ENCODE results near the gene NDUFAF7. TPM values are rescaled to one million over a fixed set of nuclear protein-coding genes. Genes with fewer than 3 reads are reported as not detected.

NDUFAF7 gene
- total and polyA plus RNA-seq, 10 of the 15 experiments (the other 5 are each of a cell fraction or from before 2014, with no cell fraction given) = 16.6 to 39.5 (median 24.3) TPM

DNA sequence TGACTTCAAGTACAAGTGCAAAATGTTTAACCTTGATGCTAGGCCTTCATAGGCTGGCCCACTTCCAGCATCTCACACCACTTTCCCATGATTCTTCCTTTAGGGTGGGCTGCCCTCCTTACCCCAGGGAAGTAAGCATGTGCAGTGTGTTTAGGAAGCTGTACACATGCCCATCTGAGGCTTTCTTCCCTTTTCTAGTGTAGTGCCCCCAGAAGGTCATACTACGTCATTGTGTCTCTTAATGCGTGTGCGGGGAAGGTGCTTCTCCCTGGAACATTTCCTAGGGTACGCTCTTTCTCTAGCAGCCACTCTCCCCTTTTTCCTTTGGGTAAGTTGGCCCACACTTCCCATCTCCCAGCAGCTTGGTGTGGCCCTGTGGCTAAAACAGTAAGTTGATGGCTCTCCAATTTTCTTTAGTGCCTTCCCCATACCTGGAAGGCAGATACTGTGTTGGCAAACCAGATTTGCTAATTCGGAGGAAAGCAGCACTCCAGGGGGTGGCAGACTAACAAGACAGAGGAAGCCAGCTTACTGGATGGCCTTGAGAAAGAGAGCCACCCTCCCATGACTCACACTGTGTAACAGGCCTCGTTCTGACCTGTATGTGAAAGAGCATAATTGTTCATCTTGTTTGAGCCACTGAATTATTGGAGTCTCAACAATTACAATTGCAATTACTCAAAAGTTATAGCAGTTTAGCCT is 41.9 kb upstream of the NDUFAF7 start (continued):
- TF ChIP-seq, protein P1, sequence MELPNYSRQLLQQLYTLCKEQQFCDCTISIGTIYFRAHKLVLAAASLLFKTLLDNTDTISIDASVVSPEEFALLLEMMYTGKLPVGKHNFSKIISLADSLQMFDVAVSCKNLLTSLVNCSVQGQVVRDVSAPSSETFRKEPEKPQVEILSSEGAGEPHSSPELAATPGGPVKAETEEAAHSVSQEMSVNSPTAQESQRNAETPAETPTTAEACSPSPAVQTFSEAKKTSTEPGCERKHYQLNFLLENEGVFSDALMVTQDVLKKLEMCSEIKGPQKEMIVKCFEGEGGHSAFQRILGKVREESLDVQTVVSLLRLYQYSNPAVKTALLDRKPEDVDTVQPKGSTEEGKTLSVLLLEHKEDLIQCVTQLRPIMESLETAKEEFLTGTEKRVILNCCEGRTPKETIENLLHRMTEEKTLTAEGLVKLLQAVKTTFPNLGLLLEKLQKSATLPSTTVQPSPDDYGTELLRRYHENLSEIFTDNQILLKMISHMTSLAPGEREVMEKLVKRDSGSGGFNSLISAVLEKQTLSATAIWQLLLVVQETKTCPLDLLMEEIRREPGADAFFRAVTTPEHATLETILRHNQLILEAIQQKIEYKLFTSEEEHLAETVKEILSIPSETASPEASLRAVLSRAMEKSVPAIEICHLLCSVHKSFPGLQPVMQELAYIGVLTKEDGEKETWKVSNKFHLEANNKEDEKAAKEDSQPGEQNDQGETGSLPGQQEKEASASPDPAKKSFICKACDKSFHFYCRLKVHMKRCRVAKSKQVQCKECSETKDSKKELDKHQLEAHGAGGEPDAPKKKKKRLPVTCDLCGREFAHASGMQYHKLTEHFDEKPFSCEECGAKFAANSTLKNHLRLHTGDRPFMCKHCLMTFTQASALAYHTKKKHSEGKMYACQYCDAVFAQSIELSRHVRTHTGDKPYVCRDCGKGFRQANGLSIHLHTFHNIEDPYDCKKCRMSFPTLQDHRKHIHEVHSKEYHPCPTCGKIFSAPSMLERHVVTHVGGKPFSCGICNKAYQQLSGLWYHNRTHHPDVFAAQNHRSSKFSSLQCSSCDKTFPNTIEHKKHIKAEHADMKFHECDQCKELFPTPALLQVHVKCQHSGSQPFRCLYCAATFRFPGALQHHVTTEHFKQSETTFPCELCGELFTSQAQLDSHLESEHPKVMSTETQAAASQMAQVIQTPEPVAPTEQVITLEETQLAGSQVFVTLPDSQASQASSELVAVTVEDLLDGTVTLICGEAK (IDR thresholded peaks at IDR 0.05; ENCODE audit: borderline replicate concordance) = no peak
- no peak for TF ChIP-seq RB1 (IDR thresholded peaks at IDR 0.05; ENCODE audit: borderline replicate concordance)
- no peak for TF ChIP-seq HDAC6 (IDR thresholded peaks at IDR 0.05; ENCODE audit: unreplicated experiment)

DNA sequence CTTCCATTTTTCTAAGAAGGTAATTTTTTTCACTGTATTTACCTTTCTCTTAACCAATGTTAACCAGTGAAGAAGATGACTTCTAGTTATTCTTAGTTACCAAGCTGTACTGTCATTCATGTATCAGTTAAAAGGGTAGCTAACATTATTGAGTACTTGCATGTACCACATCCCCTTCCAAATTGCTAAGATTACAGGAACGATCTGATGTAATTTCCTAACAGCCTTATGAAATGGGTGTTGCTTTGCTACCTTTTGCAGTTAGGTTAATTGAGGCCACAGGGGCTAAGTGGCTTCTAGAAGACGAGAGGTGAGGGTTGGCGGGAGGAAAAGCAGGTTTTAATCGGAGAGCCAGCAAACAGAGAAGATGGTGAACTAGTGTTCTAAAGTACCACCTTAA is 41.2 kb upstream of the NDUFAF7 start:
- FAIRE-seq (no peak), DNase-seq (ENCODE audit: low read depth, low spot score) (no peak), ATAC-seq (no peak)
- no peaks in the 10 kb centered on the region for H4K20me1 ChIP-seq (ENCODE audit: control insufficient read depth, insufficient read depth)
- ChIA-PET SMC1A (ENCODE audit: uncharacterized antibody, unreplicated experiment) (no interaction called here), CTCF (interaction anchor here (0.8 to 2.8 kb wide), 2 partner anchors 10 to 21 kb away, joined by 3 to 10 read pairs; no protein-coding TSS in a partner anchor), RAD21 (ENCODE audit: unreplicated experiment) (no interaction called here), POLR2A (no interaction called here)
- no peak overlapping the region for H3K4me2 ChIP-seq (ENCODE audit: control insufficient read depth, insufficient read depth)
- no peaks in the 10 kb centered on the region for H3K79me2 ChIP-seq (ENCODE audit: control insufficient read depth, insufficient read depth, low read length)
- H3K27me3 ChIP-seq (replicated peaks in 1 of 2; ENCODE audit: control insufficient read depth in 2 of 2, insufficient read depth in 2 of 2, low read length in 1 of 2) = no peaks in the 10 kb centered on the region
- no peak overlapping the region for H3K4me3 ChIP-seq
- no peaks in the 10 kb centered on the region for H3K36me3 ChIP-seq (ENCODE audit: control insufficient read depth in 2 of 2, insufficient read depth in 2 of 2, low read length in 1 of 2)
- intact Hi-C loops (cut with micrococcal nuclease; ENCODE audit: unreplicated experiment) = no loop called here
- H2AFZ ChIP-seq (ENCODE audit: control insufficient read depth, low read depth, low read length) = no peak overlapping the region
- no peaks in the 10 kb centered on the region for H3K4me1 ChIP-seq (ENCODE audit: control insufficient read depth, insufficient read depth, low read length)
- 67% methylated on average over 4 of the region's 4 CpGs for WGBS (ENCODE audit: insufficient coverage, insufficient replicate concordance, low lambda C conversion rate, missing lambda C conversion rate)
- no TSS peak for BruUV-seq (replicated peaks)
- H3K9ac ChIP-seq (ENCODE audit: control insufficient read depth, insufficient read depth, low read length) = no peak overlapping the region
- no peaks in the 10 kb centered on the region for H3K9me3 ChIP-seq (replicated peaks; ENCODE audit: control insufficient read depth, insufficient read depth, low read length)
- in situ Hi-C loops (cut with MboI) = no loop called here
- H3K27ac ChIP-seq (ENCODE audit: control insufficient read depth, insufficient read depth) = no peak overlapping the region
- TF ChIP-seq NFYB (IDR thresholded peaks at IDR 0.05; ENCODE audit: insufficient read depth, low read depth, low read length) (no peak), TBL1XR1 (IDR thresholded peaks at IDR 0.05; ENCODE audit: low read depth, low read length) (no peak), HDAC2 (IDR thresholded peaks at IDR 0.05) (no peak), SMC3 (IDR thresholded peaks at IDR 0.05; ENCODE audit: borderline replicate concordance, low read length) (no peak), TAF1 (IDR thresholded peaks at IDR 0.05; ENCODE audit: borderline replicate concordance, low read depth, low read length) (no peak), CBX3 (IDR thresholded peaks at IDR 0.05; ENCODE audit: borderline replicate concordance, low read depth) (no peak), EED (IDR thresholded peaks at IDR 0.05; ENCODE audit: low read depth) (no peak), MTA2 (IDR thresholded peaks at IDR 0.05; ENCODE audit: low read depth) (no peak), HDGF (IDR thresholded peaks at IDR 0.05) (no peak), IRF4 (IDR thresholded peaks at IDR 0.05; ENCODE audit: low read depth, low read length) (no peak), NBN (IDR thresholded peaks at IDR 0.05) (no peak), EGR1 (IDR thresholded peaks at IDR 0.05; ENCODE audit: borderline replicate concordance in 1 of 2, low read depth in 2 of 2, low read length in 2 of 2) (no peak), MXI1 (IDR thresholded peaks at IDR 0.05; ENCODE audit: low read depth, low read length) (no peak), ZNF274 (IDR thresholded peaks at IDR 0.05; ENCODE audit: insufficient read depth, insufficient read length) (no peak), STAT1 (conservative IDR thresholded peaks at IDR 0.05) (no peak)
- TF ChIP-seq, protein P2, sequence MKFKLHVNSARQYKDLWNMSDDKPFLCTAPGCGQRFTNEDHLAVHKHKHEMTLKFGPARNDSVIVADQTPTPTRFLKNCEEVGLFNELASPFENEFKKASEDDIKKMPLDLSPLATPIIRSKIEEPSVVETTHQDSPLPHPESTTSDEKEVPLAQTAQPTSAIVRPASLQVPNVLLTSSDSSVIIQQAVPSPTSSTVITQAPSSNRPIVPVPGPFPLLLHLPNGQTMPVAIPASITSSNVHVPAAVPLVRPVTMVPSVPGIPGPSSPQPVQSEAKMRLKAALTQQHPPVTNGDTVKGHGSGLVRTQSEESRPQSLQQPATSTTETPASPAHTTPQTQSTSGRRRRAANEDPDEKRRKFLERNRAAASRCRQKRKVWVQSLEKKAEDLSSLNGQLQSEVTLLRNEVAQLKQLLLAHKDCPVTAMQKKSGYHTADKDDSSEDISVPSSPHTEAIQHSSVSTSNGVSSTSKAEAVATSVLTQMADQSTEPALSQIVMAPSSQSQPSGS (IDR thresholded peaks at IDR 0.05; ENCODE audit: low read length) = no peak
